ENCODE results near the gene TMEM223. TPM values are rescaled to one million over a fixed set of nuclear protein-coding genes. Genes with fewer than 3 reads are reported as not detected.
A peak's percentile ranks its signal among the peaks of the same experiment; 100 is the strongest.
"Not testable (repeated sequence)": the region's sequence is repeated elsewhere in the genome, so short reads cannot be mapped to it uniquely, and the experiment has no call there.

The TMEM223 gene

DNA sequence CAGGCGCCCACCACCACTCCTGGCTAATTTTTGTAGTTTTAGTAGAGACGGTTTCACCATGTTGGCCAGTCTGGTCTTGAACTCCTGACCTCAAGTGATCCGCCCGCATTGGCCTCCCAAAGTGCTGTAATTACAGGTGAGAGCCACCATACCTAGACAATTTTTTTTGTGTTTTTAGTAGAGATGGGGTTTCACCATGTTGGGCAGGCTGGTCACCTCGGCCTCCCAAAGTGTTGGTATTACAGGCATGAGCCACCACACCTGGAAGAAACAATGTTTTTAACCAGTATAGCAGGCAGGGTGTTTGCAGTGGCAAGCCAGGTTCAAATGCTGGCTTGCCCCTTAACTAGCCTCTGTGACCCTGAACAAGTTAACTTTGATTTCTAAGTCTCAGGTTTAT is 41.9 kb downstream of the TMEM223 start:
- peaks cover 16% of the 10 kb centered on the region for H3K4me1 ChIP-seq (ENCODE audit: control insufficient read depth, insufficient read depth, low read depth, low read length)
- H2BK120ac ChIP-seq (ENCODE audit: low read depth, low read length); H3K18ac ChIP-seq (ENCODE audit: low read depth in 1 of 2, low read length in 2 of 2); H2AFZ ChIP-seq (ENCODE audit: low read depth, low read length); H3K9ac ChIP-seq (ENCODE audit: low read length); H3K23ac ChIP-seq (ENCODE audit: low read length in 2 of 2); H2BK12ac ChIP-seq (ENCODE audit: low read length in 2 of 2); H2AK5ac ChIP-seq (ENCODE audit: low read length, severe bottlenecking); H3K27ac ChIP-seq (ENCODE audit: low read length, poor library complexity, severe bottlenecking); H2BK15ac ChIP-seq (ENCODE audit: low read depth, poor library complexity, severe bottlenecking); H2BK5ac ChIP-seq (ENCODE audit: low read depth, low read length, poor library complexity, severe bottlenecking); H3K4me3 ChIP-seq (ENCODE audit: insufficient read depth in 1 of 2, low read depth in 1 of 2, low read length in 2 of 2); H3K9me3 ChIP-seq (ENCODE audit: control insufficient read depth, low read length); H3K14ac ChIP-seq (ENCODE audit: low read length in 2 of 2); H3K4ac ChIP-seq (ENCODE audit: low read depth in 1 of 2, low read length in 2 of 2); H4K8ac ChIP-seq (ENCODE audit: low read length); H3K4me2 ChIP-seq (ENCODE audit: low read length, poor library complexity, severe bottlenecking); DNase-seq; H4K91ac ChIP-seq (ENCODE audit: low read length); H3K27me3 ChIP-seq (ENCODE audit: control insufficient read depth in 1 of 2, insufficient read depth in 1 of 2, low read length in 2 of 2): not testable (repeated sequence)
- peaks cover 23% of the 10 kb centered on the region for H3K79me1 ChIP-seq (replicated peaks; ENCODE audit: low read length, poor library complexity, severe bottlenecking)
- peaks cover 16 to 33% of the 10 kb centered on the region in 2 experiments for H3K36me3 ChIP-seq (ENCODE audit: control insufficient read depth in 1 of 2, insufficient read depth in 2 of 2, low read depth in 1 of 2, low read length in 2 of 2)
- WGBS = 96% methylated on average over 5 of the region's 5 CpGs

DNA sequence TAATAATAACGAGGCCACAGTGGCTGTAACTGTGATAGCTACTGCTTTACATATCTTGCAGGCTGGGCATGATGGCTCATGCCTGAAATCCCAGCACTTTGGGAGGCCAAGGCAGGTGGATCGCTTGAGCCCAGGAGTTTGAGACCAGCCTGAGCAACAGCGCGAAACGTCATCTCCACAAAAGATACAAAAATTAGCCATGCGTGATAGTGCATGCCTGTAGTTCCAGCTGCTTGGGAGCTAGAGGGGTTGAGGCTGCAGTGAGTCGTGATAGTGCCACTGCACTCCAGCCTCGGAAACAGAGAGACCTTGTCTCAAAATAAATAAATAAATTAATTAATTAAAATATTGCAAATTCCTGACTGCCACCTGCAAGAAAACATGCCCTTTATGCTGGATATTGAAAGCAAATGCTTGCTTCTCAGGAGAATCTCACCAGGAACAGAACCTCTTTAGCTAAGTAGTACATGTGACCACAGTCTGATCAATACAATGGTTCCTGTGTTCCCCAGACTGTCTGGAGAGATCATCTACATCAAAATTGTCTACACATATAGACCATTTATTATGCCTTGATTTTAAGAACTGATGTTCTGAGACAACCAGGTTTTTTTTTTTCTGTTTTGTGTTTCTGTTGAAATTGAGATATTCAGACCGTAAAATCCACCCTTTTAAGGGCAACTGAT is 44.2 kb downstream of the TMEM223 start:
- no peak overlapping the region for H2BK5ac ChIP-seq (ENCODE audit: low read depth, low read length, poor library complexity, severe bottlenecking)
- H3K36me3 ChIP-seq (ENCODE audit: control insufficient read depth in 1 of 2, insufficient read depth in 2 of 2, low read depth in 1 of 2, low read length in 2 of 2) = peaks cover 9 to 28% of the 10 kb centered on the region in 2 experiments
- H3K23ac ChIP-seq (ENCODE audit: low read length in 2 of 2) = no peak overlapping the region
- H4K91ac ChIP-seq (ENCODE audit: low read length) = no peak overlapping the region
- no peak overlapping the region for H2AFZ ChIP-seq (ENCODE audit: low read depth, low read length)
- H4K8ac ChIP-seq (ENCODE audit: low read length) = no peak overlapping the region
- H3K9me3 ChIP-seq (ENCODE audit: control insufficient read depth, low read length) = no peaks in the 10 kb centered on the region
- H3K4me3 ChIP-seq (ENCODE audit: insufficient read depth in 1 of 2, low read depth in 1 of 2, low read length in 2 of 2) = no peak overlapping the region
- no peaks in the 10 kb centered on the region for H3K27me3 ChIP-seq (ENCODE audit: control insufficient read depth in 1 of 2, insufficient read depth in 1 of 2, low read length in 2 of 2)
- no peak overlapping the region for H2BK12ac ChIP-seq (ENCODE audit: low read length in 2 of 2)
- peaks cover 6% of the 10 kb centered on the region for H3K4me1 ChIP-seq (ENCODE audit: control insufficient read depth, insufficient read depth, low read depth, low read length)
- no peak overlapping the region for H3K18ac ChIP-seq (ENCODE audit: low read depth in 1 of 2, low read length in 2 of 2)
- no peak overlapping the region for H2BK15ac ChIP-seq (ENCODE audit: low read depth, poor library complexity, severe bottlenecking)
- H3K9ac ChIP-seq (ENCODE audit: low read length) = no peak overlapping the region
- no peak overlapping the region for H3K27ac ChIP-seq (ENCODE audit: low read length, poor library complexity, severe bottlenecking)
- H3K79me1 ChIP-seq (replicated peaks; ENCODE audit: low read length, poor library complexity, severe bottlenecking) = peaks cover 13% of the 10 kb centered on the region
- H3K4ac ChIP-seq (ENCODE audit: low read depth in 1 of 2, low read length in 2 of 2) = no peak overlapping the region
- 99% methylated on average over 6 of the region's 9 CpGs for WGBS
- no peak overlapping the region for H2AK5ac ChIP-seq (ENCODE audit: low read length, severe bottlenecking)
- H3K4me2 ChIP-seq (ENCODE audit: low read length, poor library complexity, severe bottlenecking) = no peak overlapping the region
- H3K14ac ChIP-seq (ENCODE audit: low read length in 2 of 2) = no peak overlapping the region
- no peak for DNase-seq
- no peak overlapping the region for H2BK120ac ChIP-seq (ENCODE audit: low read depth, low read length)

Small RNAs within 50 kb of the gene (small RNA-seq; reads per million reads assigned to genes)
- gene MIR6514 (ENCODE audit: low read depth) (7.2 reads per million, percentile 69 among the genes with 10 or more reads in this experiment), gene RNU6-118P (ENCODE audit: low read depth) (not detected)
